GM23248 (cell line): ENCODE data around the gene BAIAP2.

ENCODE experiments used
- EZH2 ChIP-seq: fragments of 200-600 bp; sonication (generic); IDR thresholded peaks from 2 replicates; pipeline ENCODE4 v1.6.1; 2018; ENCODE audit warnings: antibody characterized with exemption, mild to moderate bottlenecking; ENCODE audit not compliant: insufficient read depth, poor library complexity, severe bottlenecking
- EZH2phosphoT487 ChIP-seq: fragments of 200-600 bp; sonication (generic); IDR thresholded peaks from 2 replicates; pipeline ENCODE4 v1.6.1; 2018; ENCODE audit warnings: antibody characterized with exemption, moderate library complexity, mild to moderate bottlenecking, low read depth; ENCODE audit not compliant: insufficient read depth

- TF ChIP-seq EZH2 (no peak), EZH2phosphoT487 (no peak)
Observed at GRCh38 chr17:81056312-81056711, 21.4 kb downstream of the BAIAP2 start.
